Keratinocyte (primary cell): ENCODE results near the gene KNG1. TPM values are rescaled to one million over a fixed set of nuclear protein-coding genes. Genes with fewer than 3 reads are reported as not detected.

Experiments used
- DNase-seq: peaks from one replicate; pipeline ENCODE4 v3.0.0-alpha.2; 2011; ENCODE audit warnings: low read depth, missing footprints, low spot score
- FAIRE-seq: peaks from 2 replicates; lab custom pipeline; 2011; peaks lifted over from hg19 to GRCh38; lab: Jason Lieb, UNC
- H2AFZ ChIP-seq: 2 replicates; pipeline ENCODE4 v1.6.0; 2012; ENCODE audit warnings: low read length, control low read depth, inconsistent platforms; ENCODE audit not compliant: control insufficient read depth
- H3K27ac ChIP-seq: 2 replicates; pipeline ENCODE4 v1.5.1; 2011; ENCODE audit warnings: low read length; ENCODE audit not compliant: control insufficient read depth, insufficient read depth
- H3K27me3 ChIP-seq: 3 replicates; pipeline ENCODE4 v1.6.0; 2011; ENCODE audit warnings: low read length; ENCODE audit not compliant: control insufficient read depth, insufficient read depth; ENCODE audit errors: extremely low read depth
- H3K36me3 ChIP-seq, 2 experiments: 2 replicates in 1 of 2; 3 replicates in 1 of 2; pipeline ENCODE4 v1.5.1; 2011; ENCODE audit warnings: low read length in 2 of 2, mild to moderate bottlenecking in 1 of 2; ENCODE audit not compliant: control insufficient read depth in 2 of 2, insufficient read depth in 2 of 2; ENCODE audit errors: extremely low read depth in 1 of 2
- H3K4me1 ChIP-seq: 3 replicates; pipeline ENCODE4 v1.5.1; 2011; ENCODE audit warnings: low read length; ENCODE audit not compliant: control insufficient read depth, insufficient read depth; ENCODE audit errors: extremely low read depth
- H3K4me2 ChIP-seq: 3 replicates; pipeline ENCODE4 v1.6.0; 2011; ENCODE audit warnings: low read depth, low read length; ENCODE audit not compliant: control insufficient read depth, insufficient read depth; ENCODE audit errors: extremely low read depth
- H3K4me3 ChIP-seq, 3 experiments: fragments of 200-600 bp in 1 of 3; sonication (generic) in 1 of 3; 2 replicates in 2 of 3; 3 replicates in 1 of 3; pipeline ENCODE4 v1.5.1; 2011 to 2016; ENCODE audit warnings: low read length in 3 of 3, mild to moderate bottlenecking in 3 of 3, control low read depth in 2 of 3, inconsistent platforms in 1 of 3, low read depth in 1 of 3, mixed read lengths in 1 of 3, mixed run types in 1 of 3, moderate library complexity in 1 of 3; ENCODE audit not compliant: control insufficient read depth in 2 of 3, insufficient read depth in 2 of 3; ENCODE audit errors: extremely low read depth in 1 of 3
- H3K79me2 ChIP-seq: 2 replicates; pipeline ENCODE4 v1.6.0; 2012; ENCODE audit warnings: low read length; ENCODE audit not compliant: control insufficient read depth, insufficient read depth
- H3K9ac ChIP-seq: 3 replicates; pipeline ENCODE4 v1.6.0; 2011; ENCODE audit warnings: low read length; ENCODE audit not compliant: control insufficient read depth, insufficient read depth; ENCODE audit errors: extremely low read depth
- H3K9me1 ChIP-seq: 3 replicates; pipeline ENCODE4 v1.6.0; 2011; ENCODE audit warnings: low read length; ENCODE audit not compliant: control insufficient read depth, insufficient read depth; ENCODE audit errors: extremely low read depth
- H3K9me3 ChIP-seq: 2 replicates; pipeline ENCODE4 v1.5.1; 2012; ENCODE audit warnings: low read depth, low read length; ENCODE audit not compliant: control insufficient read depth
- H4K20me1 ChIP-seq: 3 replicates; pipeline ENCODE4 v1.6.0; 2011; ENCODE audit warnings: low read length; ENCODE audit not compliant: control insufficient read depth, insufficient read depth; ENCODE audit errors: extremely low read depth
- EZH2 ChIP-seq: IDR thresholded peaks from one replicate; pipeline ENCODE4 v1.6.1; 2012; ENCODE audit warnings: inconsistent platforms, mild to moderate bottlenecking, low read length, moderate library complexity
- dilution Hi-C: fragments of 300-500 bp; cut with MboI; formaldehyde crosslinking; loops from one replicate; pipeline ENCODE4 v1.7.0; 2020; ENCODE audit warnings: low sequenced_read_pairs; ENCODE audit not compliant: extremely low pct_ligation_motif_present
- polyA minus RNA-seq, 3 experiments: library from RNA; depleted of rRNA, polyadenylated mRNA; stranded (reverse); fragments of >200 nt; gene quantifications; 1 replicate in 1 of 3; 2 replicates in 1 of 3; 3 replicates in 1 of 3; pipeline ENCODE4 v1.2.3, GENCODE V29; 2011
- polyA plus RNA-seq, 5 experiments: library from polyadenylated mRNA; depleted of rRNA in 3 of 5; stranded (reverse) in 3 of 5; stranded (forward) in 1 of 5; unstranded in 1 of 5; fragments of >200 nt; gene quantifications; 1 replicate in 1 of 5; 2 replicates in 3 of 5; 3 replicates in 1 of 5; pipeline versions ENCODE4 v1.2.1 to v1.2.3, GENCODE V29; 2011 to 2012; ENCODE audit warnings: missing spikeins in 2 of 5, low read depth in 1 of 5, low replicate concordance in 1 of 5
- TF ChIP-seq, protein P1 (sequence below), 3 experiments: IDR thresholded peaks in 1 of 3; conservative IDR thresholded peaks in 1 of 3; optimal IDR thresholded peaks in 1 of 3; 2 replicates in 2 of 3; 3 replicates in 1 of 3; pipeline versions ENCODE3 to v1.5.1; 2011; ENCODE audit warnings: low read length in 3 of 3, mild to moderate bottlenecking in 3 of 3, moderate library complexity in 2 of 3, control low read depth in 1 of 3, inconsistent platforms in 1 of 3; ENCODE audit not compliant: insufficient read depth in 2 of 3; ENCODE audit errors: extremely low read depth in 1 of 3

Gene KNG1
- polyA plus RNA-seq: 0.12 TPM in 1 of 3 replicates, not detected in the others
- not detected for polyA plus RNA-seq (2011; ENCODE audit: low read depth)
- polyA plus RNA-seq (2011; cell fraction: cytosol; rRNA removed): not detected in 2 replicates
- not detected in 2 replicates for polyA plus RNA-seq (2011; cell fraction: nucleus; rRNA removed)
- not detected in 2 replicates for polyA plus RNA-seq (2012; ENCODE audit: low replicate concordance)
- not detected in 3 replicates for polyA minus RNA-seq
- not detected for polyA minus RNA-seq (2011; cell fraction: cytosol; rRNA and poly(A)+ RNA removed)
- polyA minus RNA-seq (2011; cell fraction: nucleus; rRNA and poly(A)+ RNA removed): not detected in 2 replicates

DNA sequence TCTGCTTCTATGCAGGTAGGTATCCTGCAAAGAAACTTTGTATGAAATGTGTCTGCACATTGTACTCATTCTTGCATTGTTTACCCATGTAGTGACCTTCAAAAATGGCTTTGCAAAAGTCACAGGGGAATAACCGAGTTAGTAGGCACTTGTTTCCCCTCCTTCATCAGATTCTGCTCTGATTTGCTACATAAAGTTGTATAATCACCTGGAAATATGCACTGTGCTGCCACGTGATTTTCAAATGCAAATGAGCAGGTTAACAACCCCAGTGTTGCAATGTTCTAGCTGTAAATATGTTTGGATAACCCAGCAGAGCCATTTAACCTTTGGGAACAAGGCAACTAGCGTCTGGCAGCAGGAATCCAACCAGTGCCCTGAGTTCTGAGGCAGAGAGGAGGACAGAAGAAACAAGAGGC lies at the start of gene KNG1:
Gene KNG1, plus strand, starts transcription at position 321 of the 419 bp plus-strand sequence. CDS start 184 bp downstream, outside the sequence.
- dilution Hi-C loops: no loop called here
- Histone ChIP-seq H2AFZ (no peak within 1 kb of the TSS), H3K27me3 (no peaks in the 10 kb centered on the region), H3K9ac (no peak within 1 kb of the TSS), H3K4me3 (no peak within 1 kb of the TSS), H3K4me1 (no peaks in the 10 kb centered on the region), H3K79me2 (no peaks in the 10 kb centered on the region), H3K9me3 (no peaks in the 10 kb centered on the region), H4K20me1 (no peaks in the 10 kb centered on the region), H3K36me3 (no peaks in the 10 kb centered on the region), H3K4me2 (no peak within 1 kb of the TSS), H3K9me1 (no peaks in the 10 kb centered on the region), H3K27ac (no peak within 1 kb of the TSS)
- DNase-seq (no peak), FAIRE-seq (no peak)
- TF ChIP-seq, protein P1, sequence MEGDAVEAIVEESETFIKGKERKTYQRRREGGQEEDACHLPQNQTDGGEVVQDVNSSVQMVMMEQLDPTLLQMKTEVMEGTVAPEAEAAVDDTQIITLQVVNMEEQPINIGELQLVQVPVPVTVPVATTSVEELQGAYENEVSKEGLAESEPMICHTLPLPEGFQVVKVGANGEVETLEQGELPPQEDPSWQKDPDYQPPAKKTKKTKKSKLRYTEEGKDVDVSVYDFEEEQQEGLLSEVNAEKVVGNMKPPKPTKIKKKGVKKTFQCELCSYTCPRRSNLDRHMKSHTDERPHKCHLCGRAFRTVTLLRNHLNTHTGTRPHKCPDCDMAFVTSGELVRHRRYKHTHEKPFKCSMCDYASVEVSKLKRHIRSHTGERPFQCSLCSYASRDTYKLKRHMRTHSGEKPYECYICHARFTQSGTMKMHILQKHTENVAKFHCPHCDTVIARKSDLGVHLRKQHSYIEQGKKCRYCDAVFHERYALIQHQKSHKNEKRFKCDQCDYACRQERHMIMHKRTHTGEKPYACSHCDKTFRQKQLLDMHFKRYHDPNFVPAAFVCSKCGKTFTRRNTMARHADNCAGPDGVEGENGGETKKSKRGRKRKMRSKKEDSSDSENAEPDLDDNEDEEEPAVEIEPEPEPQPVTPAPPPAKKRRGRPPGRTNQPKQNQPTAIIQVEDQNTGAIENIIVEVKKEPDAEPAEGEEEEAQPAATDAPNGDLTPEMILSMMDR (optimal IDR thresholded peaks at IDR 0.05 in 1 of 3, IDR thresholded peaks at IDR 0.05 in 1 of 3, conservative IDR thresholded peaks at IDR 0.05 in 1 of 3; ENCODE audit: extremely low read depth in 1 of 3, insufficient read depth in 2 of 3, low read length in 3 of 3): no peak
- TF ChIP-seq EZH2: no peak

DNA sequence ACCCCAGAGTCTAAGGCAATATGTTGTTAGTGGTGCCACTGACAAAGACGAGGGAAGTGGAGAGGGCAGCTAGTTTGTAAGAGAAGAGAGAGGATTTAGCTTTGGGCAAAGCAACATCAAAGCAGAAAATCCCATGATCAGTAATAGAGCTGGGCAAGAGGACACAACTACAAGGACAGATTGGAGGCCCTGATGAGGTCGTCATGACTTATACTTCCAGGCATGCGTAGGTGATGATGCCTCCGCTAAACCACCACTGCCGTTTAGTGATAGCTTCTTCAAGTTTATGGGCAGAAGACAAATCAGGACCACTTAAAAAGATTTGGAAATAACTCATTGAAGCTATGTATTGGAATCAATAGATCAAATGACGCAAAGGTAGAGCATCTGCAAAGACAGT lies 48.7 kb upstream of the KNG1 start:
- H3K9me3 ChIP-seq: no peaks in the 10 kb centered on the region
- H2AFZ ChIP-seq: no peak overlapping the region
- H3K4me2 ChIP-seq: no peak overlapping the region
- no peaks in the 10 kb centered on the region for H4K20me1 ChIP-seq
- FAIRE-seq (no peak), DNase-seq (no peak)
- TF ChIP-seq EZH2: no peak
- TF ChIP-seq, protein P1 (optimal IDR thresholded peaks at IDR 0.05 in 1 of 3, IDR thresholded peaks at IDR 0.05 in 1 of 3, conservative IDR thresholded peaks at IDR 0.05 in 1 of 3; ENCODE audit: extremely low read depth in 1 of 3, insufficient read depth in 2 of 3, low read length in 3 of 3): no peak
- dilution Hi-C loops: no loop called here
- no peaks in the 10 kb centered on the region for H3K27me3 ChIP-seq
- H3K79me2 ChIP-seq: no peaks in the 10 kb centered on the region
- no peak overlapping the region for H3K4me3 ChIP-seq
- no peaks in the 10 kb centered on the region for H3K36me3 ChIP-seq
- peaks cover 21% of the 10 kb centered on the region for H3K4me1 ChIP-seq
- no peaks in the 10 kb centered on the region for H3K9me1 ChIP-seq
- H3K27ac ChIP-seq: no peak overlapping the region
- H3K9ac ChIP-seq: no peak overlapping the region
